ENCODE results near the gene GRAMD1B.

- no peak for TF ChIP-seq CTCF (IDR thresholded peaks at IDR 0.05; ENCODE audit: poor library complexity)
- no peak for TF ChIP-seq EZH2 (IDR thresholded peaks at IDR 0.05; ENCODE audit: borderline replicate concordance)
These were observed 47.3 kb downstream of the GRAMD1B start for GRCh38 chr11:123477205-123477907.
